ENCODE results near the gene SSBP3.
"Not testable (repeated sequence)": the region's sequence is repeated elsewhere in the genome, so short reads cannot be mapped to it uniquely, and the experiment has no call there.

Gene SSBP3

DNA sequence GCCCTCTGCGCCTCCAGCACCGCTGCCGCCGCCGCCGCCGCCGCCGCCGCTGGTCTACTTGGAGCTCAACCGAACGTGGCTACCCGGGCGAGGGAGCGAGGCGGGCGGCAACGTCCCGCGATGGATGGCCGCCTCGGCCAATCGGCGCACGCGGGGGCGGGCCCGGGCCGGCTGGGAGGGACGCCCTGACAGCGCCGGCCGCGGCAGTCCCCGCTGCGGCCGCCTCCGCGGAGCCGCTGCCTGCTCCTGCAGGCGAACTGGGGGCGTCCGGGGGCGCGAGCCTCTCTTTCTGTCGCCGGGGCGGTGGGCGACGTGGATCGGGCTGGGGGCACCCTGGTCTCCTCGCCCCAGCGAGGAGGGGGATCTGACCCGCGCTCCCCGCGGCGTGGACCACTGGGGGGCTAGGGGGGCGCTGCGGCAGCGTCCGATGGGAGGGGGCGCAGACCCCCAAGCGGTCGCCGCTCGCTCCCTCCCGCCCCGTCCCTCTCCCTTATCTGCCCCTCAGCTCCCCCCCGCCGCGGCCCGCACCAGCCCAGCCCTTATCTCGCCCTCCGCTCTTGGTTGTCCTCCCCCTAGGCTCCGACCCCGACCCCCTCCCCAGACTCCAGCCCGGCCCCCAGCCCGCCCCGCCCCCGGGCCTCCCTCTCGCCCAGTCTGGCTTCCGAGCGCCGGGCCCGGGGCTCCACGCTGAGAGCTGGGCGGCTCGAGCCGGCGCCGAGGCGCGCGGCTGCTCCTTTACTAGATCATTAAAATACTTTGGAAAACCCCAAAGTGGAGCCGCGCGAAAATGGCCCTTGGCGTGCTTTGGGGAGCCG is at the start of gene SSBP3:
SSBP3 (minus strand) TSS at position 56 of the 815 bp plus-strand sequence.
- peak; percentile 87 for DNase-seq

DNA sequence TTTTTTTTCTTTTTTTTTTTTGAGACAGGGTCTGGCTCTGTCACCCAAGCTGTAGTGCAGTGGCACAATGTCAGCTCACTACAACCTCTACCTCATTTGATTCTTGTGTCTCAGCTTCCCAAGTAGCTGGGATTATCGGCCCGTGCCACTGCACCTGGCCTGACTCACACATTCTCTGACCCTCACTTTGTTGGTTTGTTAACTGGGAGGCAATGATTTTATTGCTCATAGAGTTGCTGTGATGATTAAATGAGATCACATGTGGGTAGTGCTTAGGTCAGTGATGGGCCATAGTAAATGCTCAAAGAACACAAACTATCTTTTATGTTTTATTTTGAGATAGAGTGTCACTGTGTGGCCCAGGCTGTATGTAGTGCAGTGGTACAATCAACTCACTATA is 47.3 kb upstream of the SSBP3 start:
- no peak for DNase-seq

DNA sequence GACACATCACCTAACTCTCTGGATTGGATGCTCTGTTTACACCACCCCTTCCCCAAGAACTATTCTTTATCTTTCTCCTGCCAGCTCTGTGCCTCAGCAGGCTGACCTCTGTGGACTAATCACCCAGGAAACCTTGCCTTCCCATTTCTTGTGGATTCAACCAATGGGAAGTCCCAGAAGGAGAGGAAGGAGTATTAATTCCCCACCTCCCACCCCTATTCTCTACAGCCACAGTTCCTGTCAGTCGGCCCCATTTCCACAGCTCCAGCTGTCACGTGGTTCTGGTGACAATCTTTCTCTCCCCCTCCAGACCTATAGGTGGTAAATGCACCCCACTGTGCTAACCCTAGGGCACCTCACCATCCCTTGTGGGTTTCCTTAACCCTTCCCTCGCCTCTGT is 46.8 kb upstream of the SSBP3 start:
- no peak for DNase-seq

DNA sequence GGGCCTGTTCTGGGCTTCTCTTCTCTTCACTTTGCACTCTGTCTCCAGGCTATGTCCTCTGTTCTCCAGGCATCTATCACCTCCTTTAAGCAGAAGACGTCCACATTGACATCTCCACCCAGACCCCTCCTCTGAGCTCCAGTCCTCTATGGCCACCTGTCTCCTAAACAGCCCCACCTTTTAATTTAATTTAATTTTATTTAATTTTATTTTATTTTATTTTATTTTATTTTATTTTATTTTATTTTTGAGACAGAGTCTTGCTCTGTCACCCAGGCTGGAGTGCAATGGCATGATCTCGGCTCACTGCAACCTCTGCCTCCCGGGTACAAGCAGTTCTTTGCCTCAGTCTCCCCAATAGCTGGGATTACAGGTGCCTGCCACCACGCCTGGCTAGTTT is 43.2 kb upstream of the SSBP3 start:
- DNase-seq = not testable (repeated sequence)

DNA sequence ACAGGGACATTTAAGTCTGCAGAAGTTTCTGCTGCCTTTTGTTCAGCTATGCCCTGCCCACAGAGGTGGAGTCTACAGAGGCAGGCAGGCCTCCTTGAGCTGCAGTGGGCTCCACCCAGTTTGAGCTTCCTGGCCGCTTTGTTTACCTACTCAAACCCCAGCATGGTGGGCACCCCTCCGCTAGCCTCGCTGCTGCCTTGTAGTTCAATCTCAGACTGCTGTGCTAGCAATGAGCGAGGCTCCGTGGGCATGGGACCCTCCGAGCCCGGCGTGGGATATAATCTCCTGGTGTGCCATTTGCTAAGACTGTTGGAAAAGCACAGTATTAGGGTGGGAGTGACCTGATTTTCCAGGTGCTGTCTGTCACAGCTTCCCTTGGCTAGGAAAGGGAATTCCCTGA is 42.6 kb upstream of the SSBP3 start:
- not testable (repeated sequence) for DNase-seq

DNA sequence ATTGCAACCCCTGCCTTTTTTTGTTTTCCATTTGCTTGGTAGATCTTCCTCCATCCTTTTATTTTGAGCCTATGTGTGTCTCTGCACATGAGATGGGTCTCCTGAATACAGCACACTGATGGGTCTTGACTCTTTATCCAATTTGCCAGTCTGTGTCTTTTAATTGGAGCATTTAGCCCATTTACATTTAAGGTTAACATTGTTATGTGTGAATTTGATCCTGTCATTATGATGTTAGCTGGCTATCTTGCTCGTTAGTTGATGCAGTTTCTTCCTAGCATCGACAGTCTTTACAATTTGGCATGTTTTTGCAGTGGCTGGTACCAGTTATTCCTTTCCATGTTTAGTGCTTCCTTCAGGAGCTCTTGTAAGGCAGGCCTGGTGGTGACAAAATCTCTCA is 40.9 kb upstream of the SSBP3 start:
- not testable (repeated sequence) for DNase-seq

DNA sequence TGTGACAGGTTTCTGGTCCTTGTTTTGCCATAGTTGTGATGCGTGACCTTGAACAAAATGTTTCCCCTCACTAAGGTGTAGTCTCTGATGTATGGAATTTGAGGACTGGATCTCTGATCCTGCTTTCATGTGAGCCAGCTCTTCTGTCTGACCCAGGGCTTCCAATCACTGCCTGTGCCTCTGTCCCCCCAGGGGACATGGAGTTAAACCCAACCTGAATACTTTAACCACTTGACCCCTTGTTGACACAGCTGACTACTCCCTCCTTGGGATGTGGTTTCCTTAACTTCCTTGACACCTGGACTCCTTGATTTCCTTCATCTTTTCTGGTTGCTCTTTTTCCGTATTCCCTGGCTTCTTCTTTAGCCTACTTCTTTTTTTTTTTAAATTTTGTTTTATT is 36.0 kb upstream of the SSBP3 start:
- DNase-seq = no peak

DNA sequence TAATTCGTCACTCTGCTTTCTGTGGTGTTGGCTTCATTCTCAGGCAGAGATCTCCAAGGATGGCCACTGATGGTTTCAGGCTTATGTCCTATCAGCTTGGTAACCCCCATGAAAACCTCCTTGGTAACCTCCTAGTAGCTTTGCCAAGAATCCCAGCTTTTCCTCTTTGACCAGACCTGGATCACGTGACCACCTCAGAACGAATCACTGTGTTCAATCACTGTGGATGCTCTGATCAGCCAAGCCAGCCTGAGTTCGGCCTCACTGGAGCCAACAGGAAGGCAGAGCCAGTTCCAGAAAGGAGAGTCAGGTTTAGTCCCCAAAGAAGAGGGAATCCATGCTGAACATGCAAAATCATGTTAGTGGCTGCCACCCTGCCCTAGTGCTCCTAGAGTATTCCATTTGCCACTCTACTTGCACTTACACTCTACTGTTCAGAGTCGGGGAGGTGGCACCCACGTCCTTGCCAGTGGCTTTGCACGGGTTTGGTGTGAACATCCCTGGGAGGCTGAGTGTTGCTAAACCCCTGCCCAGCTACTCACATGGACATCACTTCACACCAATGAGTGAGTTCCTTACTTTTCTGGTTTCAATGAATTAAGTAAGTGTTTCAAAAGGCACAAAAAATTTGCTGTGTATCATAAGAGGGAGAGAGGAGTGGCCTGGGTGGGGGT is 33.5 kb upstream of the SSBP3 start:
- DNase-seq = no peak

DNA sequence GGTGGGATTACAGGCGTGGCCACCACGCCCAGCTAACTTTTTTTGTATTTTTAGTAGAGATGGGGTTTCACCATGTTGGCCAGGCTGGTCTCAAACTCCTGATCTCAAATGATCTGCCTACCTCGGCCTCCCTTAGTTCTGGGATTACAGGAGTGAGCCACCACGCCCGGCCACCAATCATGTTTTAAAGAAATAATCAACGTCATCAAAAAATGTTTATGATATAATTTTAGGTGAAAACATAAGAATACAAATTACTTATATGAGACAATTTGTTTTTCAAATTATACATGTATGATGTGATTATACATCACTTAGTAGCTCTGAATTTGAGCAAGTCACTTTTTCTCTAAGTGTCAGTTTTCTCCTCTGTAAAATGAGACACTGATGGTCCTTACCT is 31.6 kb upstream of the SSBP3 start:
- DNase-seq = no peak

DNA sequence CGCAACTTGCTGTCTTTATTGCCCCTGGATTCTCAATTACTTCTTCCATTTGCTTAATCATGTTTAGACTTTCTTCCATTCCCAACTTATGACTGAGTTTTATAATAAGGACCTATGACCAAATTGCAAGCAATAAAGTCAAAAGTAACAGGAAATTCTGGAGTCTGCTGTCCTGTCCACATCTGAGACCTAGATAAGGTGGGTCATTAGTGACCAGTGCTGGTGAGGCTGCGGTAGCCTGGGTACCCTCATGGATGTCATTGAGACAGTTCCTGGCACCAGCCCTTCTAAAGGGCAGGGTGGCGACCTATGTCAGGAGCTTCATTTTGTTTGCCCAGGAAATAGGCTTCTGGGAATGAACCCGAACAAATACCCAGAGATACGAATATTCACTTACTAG is 30.6 kb upstream of the SSBP3 start:
- no peak for DNase-seq

DNA sequence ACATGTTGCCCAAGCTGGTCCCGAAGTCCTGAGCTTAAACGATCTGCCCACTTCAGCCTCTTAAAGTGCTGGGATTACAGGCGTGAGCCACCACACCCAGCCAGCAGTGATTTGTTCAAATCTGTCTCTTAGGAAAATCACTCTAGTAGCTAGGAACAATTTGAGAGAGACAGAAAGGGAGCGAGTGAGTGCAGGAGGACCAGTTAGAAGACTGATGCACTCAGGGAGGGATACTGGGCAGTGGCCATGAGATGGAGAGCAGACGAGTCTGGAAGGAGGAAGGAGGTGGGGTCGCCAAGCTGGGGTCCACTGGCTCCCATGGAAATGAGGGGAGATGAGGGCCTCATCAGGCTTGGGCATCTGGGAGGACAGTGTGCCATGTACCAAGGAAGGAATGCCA is 23.6 kb upstream of the SSBP3 start:
- no peak for DNase-seq

DNA sequence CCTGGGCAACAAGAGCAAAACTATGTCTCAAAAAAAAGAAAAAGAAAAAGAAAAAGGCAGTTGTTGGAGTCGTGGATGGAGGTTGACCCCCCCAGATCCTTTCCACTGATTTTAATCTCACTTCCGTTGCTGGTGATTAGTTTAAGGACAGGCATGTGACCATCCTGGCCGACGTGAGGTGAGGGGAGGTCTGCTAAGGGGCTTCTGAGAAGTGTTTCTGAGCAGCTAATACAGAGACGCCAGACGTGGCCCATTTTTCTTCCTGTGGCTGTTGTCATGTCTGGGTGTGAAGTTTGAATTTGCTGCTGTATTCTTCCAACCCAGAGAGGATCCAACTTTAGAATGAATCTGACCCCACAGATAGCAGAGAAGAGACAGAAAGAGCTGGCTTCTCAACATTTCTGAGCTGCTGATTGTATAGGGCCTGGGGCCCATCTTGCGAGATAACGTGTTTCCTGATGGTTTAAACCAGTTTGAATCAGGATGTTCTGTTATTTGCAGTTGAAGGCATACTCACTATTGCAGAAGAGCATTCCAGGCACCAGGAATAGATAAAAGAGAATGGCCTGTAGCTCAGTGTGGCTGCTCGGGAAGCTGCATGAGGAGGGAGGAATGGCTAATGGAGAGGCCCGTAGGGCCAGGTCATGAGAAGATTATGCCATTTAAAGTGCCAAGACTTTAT is 22.8 kb upstream of the SSBP3 start:
- DNase-seq = no peak

DNA sequence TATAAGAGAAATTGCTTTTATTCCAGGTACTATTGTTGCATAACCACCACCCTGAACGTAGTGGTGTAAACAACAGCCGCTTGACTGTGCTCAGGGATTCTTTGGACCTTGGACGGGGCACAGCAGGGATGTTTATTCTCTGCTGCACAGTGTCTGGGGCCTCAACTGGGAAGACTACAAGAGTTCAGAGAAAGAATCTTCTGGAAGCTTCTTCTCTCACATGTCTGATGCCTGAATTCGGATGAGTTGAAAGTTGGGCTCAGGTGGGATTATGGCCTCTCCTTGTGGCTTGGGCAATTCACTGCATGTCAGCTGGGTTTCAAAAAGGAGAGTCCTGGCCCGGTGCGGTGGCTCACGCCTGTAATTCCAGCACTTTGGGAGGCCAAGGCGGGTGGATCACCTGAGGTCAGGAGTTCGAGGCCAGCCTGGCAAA is 19.0 kb upstream of the SSBP3 start:
- DNase-seq = no peak

DNA sequence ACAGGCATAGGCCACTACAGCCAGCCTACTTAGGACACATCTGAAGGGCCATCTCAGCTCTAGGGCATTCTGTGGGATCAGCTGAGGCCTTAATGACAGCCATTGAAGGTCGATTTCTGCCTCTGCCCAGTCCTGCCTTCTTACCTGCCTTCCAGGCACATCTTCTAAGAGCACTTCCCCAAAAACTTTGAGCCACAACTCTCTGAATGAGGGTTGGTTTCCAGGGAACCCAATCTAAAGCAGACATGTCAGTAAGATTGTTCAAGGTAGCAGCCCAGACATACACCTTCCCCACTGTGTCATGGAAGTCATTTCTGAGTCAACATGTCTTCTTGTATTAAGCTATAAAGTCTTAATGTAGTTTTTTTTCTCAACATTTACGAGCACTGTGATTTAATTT is 18.2 kb upstream of the SSBP3 start:
- no peak for DNase-seq

DNA sequence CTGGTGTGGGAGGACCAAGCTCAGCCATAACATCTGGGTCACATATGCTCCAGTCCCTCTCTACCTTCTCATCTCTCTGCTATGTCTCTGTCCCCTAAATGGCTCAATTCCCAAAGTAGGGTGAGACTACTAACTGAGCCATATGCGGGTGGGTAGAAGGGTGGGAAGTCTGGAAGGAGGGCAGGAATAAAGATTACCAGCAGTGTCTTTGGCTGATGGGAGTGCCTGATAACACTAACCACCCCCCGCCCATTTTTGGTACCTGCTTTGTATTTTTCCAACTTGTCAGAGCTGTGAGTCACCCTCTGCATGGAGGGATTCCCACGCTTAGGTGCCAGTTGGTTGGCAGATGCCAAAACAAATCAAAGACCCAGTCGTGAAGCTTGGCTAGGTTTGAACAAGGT is 14.9 kb upstream of the SSBP3 start:
- no peak for DNase-seq

DNA sequence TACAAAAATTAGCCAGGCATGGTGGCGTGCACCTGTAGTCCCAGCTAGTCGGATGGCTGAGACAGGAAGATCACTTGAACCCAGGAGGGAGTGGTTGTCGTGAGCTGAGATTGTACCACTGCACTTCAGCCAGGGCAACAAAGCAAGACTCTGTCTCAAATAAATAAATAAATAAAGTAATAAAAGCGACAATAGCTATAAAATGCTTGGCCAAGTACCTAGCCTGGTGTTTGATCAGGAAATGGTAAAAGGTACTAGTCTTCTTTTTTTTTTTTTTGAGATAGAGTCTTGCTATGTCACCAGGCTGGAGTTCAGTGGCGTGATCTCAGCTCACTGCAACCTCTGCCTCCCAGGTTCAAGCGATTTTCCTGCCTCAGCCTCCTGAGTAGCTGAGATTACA is 12.4 kb upstream of the SSBP3 start:
- DNase-seq = not testable (repeated sequence)

DNA sequence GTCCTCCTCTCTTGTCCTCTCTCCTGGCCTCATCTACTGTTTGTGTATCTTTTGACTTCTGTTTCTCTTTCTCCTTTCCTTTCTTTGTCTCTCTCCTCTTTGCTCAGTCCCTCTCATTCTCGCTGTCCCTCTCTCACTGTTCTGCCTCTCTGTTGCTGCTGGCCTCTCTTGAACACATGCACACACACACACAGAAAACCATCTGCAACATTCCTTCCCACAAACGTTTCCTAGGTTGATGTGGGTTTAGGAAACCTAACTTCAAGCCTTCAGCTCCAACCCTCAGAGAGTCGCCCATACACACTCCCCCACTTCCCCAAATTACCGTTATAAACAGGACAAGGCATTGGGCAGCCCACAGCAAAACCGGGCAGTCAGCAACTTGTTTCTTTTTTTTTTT is 10.9 kb upstream of the SSBP3 start:
- DNase-seq = no peak

DNA sequence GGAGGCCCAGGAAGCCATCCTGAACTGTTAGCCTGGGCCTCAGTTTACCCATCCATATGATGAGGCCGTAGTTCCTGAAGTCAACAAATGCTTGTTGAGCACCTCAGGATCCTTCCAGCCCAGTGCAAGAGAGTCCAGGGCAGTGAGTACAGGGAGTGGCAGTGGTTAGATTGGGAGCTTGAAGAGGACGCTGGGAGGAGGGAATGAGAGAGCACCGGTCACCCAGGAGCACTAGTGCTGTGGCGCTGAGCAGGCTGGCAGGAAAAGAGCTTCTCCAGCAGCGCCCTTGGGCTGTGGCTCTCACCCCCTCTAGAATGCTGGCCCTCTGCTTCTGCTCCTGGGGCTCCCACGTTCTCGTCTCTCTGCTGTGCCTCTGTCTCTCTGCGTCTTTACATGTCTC is 10.2 kb upstream of the SSBP3 start:
- DNase-seq = no peak

DNA sequence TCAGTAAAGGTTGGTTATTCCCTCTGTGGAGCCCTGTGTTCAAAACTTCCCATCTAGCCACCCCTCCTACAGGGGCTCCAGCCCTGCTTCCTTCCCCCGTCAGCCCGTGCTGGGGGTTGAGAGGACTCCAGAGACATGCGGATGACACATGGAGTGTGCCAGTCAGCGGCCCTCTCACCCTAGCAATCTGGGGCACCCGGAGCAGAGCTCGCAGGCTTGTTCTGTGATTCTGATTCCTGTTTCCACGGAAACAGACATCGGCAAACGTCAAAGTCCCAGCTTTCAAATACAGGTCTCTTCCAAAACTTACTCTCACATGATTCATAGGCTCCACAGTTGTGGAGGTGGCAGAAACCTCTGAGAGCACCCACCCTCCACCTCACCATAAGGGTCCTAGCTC is 9.8 kb upstream of the SSBP3 start:
- no peak for DNase-seq

DNA sequence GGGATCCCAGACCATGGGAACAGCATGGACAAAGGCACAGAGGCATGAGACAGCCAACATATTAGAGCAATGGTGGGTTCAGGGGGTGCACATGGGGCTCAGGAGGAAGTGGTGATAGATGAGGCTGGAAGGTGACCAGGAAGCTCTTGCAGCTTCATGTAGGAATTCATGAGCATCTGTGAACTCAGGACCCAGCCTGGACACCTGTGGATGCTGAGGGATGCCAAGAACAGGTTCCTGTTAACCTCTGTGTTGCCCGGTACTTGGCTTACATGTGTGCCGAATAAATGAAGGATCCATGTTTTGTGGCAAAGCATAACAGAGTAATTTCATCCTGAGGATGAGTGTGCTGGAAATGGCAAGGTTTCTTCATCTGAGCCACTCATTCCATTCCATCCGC is 9.3 kb upstream of the SSBP3 start:
- DNase-seq = no peak

DNA sequence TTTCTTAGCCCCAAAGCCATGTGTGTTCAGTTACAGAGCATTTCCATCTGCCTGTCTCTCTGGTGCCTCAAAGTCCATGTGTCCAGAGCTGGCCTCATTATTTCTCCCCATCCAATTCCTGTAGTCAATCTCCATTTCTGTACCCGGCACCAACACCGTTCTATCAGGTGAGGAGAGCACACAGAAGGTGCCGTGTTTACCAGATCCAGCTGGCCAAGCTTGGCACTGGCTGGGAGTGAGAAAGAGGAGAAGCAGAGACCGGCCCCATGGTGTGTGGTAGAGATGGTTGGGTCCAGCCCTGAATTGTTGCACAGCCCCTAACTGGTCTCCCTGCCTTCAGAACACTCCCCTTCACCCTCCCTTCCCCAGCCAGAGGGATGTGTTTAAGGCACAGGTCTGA is 7.5 kb upstream of the SSBP3 start:
- DNase-seq = no peak

DNA sequence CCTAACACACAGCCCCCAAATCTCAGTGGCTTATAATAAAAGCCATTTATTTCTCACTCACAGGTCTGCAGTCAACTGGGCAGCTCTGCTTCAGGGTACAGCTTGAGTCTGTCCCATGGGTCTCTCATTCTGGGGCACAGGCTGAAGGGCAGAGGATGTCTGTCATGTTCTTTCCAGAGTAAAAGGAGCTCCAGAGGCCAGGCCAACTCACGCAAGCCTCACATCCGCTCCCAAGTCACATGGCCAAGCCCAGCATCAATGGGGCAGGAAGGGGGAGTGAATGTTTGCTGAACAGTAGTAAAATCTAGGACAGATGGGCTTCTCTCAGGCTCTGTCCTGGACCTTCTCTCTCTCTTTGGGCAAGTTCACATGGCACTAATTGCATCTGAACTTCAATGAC is 7.1 kb upstream of the SSBP3 start:
- peak; percentile 52 for DNase-seq

DNA sequence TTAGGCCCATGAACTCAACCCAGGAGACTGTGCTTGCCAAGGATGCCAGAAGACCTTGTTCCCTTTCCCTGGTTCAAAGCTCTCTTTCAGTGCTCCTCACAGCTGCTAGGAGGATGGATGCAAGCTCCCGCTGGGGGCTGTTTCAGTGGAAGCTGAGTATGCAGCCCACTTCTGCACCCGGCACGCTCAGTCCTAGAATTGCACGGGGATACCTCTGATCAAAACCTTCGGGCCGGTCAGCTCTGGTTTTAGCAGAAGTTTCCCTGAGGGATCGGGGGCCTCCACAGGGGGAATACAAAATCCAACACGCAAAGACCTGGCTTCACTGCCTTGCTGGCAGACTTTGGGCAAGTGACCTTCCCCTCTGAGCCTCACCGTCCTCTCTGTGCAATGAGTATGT is 4.2 kb upstream of the SSBP3 start:
- DNase-seq = no peak
